CD4-positive, alpha-beta T cell treated with Interleukin-4 for 1 hour (primary cell): ENCODE results near the gene FREM3.
"Not testable (repeated sequence)": the region's sequence is repeated elsewhere in the genome, so short reads cannot be mapped to it uniquely, and the experiment has no call there.

Source experiments
- DNase-seq, 2 donors: peaks; one replicate each; pipeline ENCODE4 v3.0.0-alpha.2; 2020 to 2022

The FREM3 gene

DNA sequence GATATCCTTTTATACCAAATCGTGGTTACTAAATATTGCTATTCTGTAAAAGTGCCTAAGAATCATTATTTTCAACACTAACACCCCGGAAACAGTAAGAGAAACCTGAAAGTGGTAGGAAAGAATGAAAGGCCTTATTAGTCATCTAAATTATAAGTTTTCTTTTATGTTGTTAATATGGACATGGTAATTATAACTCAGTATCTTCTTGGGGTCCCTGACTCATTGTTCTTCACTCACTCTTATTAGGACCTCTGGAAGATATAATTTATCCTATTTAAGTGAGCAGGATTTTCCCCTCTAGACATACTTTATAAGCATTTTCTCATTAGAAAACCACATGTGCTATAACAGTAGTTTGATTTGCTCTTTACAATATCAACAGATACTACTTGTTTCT is 136.0 kb downstream of the FREM3 start:
- no peak for DNase-seq

DNA sequence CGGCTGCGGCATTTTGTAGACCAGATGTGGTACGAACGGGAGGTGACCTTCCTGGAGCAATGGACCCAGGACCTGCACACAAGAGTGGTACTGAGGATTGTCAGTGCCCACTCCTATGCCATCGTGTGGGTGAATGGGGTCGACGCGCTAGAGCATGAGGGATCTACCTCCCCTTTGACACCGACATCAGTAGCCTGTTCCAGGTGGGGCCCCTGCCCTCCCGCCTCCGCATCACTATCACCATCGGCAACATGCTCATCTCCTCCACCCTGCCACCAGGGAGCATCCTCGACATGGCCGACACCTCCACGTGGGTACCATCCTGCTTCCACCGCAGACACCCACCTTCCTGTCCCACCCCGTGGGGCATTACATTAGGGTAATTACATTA is 140.7 kb downstream of the FREM3 start:
- peak; percentile 24 to 35 for DNase-seq

GRCh38 chr4:143558823-143559756 is 141.4 kb downstream of the FREM3 start:
- peak; percentile 79 to 80 for DNase-seq

GRCh38 chr4:143558286-143558685 is 142.2 kb downstream of the FREM3 start:
- DNase-seq: no peak

- no peak for DNase-seq
Measured at GRCh38 chr4:143555676-143556075, 144.8 kb downstream of the FREM3 start.

DNA sequence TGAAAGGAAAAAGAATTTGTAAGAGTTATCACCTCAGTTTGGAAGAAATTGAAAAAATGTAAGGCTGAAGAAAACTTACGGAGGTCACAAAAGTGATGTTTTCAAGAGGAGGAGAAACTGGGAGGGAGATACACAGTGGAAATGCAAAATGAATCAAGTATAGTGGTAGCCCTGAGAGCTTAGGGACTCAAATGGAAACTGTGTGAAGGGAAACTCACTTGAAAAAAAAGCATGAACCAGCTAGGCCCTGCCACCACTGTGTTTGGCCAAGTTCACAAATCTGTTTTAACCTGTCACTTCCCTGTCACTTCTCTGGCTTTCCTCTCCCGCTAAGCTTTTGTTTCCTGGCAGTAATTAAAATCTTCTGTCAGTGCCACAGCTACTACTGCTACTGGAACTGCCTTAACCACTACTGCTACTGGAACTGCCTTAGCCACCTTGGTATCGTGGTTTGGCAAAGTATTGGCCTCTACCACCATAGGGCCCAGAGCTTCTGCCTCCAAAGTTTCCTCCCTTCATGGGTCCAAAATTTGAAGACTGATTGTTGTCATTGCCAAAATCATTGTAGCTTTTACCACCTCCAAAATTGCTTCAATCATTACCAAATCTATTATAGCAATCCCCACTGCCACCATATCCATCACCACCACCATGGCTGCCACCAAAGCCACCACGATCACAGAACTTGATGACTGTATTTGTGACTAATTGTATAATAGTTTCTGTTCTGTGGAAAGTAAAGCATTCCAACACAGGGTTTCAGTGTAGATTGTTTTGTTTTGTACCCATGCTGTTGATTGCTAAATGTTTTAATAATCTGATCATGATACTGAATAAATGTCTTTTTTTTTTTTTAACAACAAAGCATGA is 145.5 kb downstream of the FREM3 start:
- DNase-seq: no peak

GRCh38 chr4:143549928-143550327 is 150.5 kb downstream of the FREM3 start:
- DNase-seq: no peak

- DNase-seq: no peak
Measured at GRCh38 chr4:143539670-143540023, 160.8 kb downstream of the FREM3 start.

DNA sequence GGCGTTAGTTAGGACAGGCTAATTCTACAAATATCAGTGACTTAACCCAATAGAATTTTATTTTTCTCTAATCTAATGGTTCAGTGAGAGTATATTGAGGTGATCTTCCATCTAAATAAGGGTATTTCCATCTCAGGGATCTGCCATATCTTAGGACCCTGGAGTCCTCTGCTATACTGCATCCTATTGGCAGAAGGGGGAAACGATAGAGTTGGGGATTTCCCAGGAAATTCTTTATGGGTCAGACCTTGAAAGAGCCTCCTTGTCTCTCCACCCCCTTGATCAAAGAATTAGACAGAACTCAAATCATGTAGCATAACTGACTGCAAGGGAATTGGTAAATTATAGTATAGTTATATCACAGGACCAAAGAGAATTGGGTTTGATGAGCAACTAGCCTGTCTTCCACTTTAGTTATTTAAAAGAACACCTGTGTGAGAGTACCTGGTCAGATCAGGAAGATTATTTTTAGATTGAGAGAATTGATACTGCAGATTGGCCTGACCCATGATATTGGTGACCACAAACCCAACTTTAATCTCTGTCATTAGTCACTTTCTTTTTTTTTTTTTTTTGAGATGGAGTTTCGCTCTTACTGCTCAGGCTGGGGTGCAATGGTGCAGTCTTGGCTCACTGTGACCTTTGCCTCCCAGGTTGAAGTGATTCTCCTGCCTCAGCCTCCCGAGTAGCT is 161.4 kb downstream of the FREM3 start:
- peak in 1 of 2 donors; percentile 31 for DNase-seq

DNA sequence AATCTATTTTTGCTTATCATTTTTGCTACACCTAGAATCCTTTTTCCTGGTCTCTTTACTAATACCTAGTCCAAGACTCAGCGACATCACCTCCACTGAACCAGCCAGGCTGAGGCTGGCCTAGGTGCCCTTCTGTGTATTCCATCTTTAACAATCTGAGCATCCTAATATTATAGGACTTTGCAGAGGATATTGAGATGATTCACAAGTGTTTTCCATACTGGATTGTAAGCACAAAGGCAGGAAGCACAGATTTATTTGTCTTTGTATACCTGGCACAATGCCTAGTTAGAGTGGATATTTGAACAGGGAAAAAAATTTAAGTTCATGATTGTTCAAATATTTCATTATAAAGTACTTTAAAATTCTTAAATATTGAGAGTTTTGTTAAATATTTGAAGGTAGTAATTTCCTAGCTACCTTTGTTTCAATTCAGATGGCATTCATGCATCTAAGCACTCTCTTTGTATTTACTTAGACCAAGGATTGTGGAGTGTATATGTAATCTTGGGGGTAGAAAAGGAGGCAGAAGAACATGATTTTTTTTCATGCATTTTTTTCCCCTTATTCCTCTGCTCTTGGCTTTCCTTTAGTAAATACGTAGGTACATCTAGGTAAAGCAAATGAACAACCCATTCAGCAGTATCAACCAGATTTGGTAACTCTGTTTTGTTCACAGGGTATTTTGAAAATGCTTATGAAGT is 168.5 kb downstream of the FREM3 start:
- DNase-seq: no peak

DNA sequence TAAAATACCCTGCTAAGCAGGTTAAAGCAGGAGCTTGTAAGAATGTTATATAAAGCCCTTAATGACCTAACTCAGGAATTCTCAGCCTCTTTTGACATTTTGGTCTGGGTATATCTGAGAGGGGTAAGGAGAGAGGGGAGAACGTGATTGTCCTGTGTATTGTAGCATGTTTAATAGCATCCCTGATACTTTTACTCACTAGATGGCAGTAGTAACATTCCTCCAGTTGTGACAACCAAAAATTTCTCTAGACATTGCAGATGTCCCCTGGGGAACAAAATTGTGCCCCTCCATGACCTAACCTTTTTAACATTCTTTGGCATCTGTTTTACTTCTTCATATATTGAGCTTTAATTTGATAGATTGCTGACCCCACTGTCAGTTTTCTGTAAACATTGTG is 169.1 kb downstream of the FREM3 start:
- no peak for DNase-seq

DNA sequence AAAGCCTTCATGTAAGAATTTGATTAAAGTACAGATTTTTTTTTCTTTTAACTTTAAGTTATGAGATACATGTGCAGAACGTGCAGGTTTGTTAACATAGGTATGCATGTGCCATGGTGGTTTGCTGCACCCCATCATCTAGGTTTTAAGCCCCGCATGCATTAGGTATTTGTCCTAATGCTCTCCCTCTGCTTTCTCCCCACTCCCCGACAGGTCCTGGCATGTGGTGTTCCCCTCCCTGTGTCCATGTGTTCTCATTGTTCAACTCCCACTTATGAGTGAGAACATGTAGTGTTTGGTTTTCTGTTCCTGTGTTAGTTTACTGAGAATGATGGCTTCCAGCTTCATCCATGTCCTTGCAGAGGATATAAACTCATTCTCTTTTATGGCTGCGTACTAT is 172.4 kb downstream of the FREM3 start:
- DNase-seq: not testable (repeated sequence)
